Pulmonary artery endothelial cell (primary cell): ENCODE results near the gene NBAS. TPM values are rescaled to one million over a fixed set of nuclear protein-coding genes. Genes with fewer than 3 reads are reported as not detected.

Experiments
- DNase-seq: peaks from one replicate; pipeline ENCODE4 v3.0.0-alpha.2; 2011; ENCODE audit warnings: low read depth, low spot score
- total RNA-seq: library from RNA; depleted of rRNA; stranded (reverse); fragments of >200 nt; gene quantifications from 2 replicates; pipeline ENCODE4 v1.2.3, GENCODE V29; 2014

NBAS gene
- total RNA-seq, 1 donor from 2014 or later, result 75.8 TPM

DNA sequence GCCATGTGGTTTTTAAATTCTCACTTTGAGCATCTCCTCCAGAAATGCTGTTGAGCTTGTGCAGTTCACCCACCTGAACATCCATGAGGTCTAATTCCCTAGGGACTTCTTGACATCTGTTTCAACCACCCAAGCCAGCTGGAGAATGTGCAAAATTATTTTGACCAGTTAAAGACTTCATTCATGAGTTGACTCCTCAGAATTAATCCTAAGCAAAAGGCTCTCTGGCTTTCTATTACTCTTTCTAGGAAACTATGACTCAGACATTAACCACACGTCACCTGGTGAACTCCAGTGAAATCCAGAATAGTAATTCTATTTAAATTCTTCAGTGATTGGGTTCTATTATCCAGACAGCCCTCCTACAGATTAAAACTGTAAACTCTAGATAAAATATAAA, 247.5 kb downstream of the NBAS start:
- DNase-seq, result no peak

DNA sequence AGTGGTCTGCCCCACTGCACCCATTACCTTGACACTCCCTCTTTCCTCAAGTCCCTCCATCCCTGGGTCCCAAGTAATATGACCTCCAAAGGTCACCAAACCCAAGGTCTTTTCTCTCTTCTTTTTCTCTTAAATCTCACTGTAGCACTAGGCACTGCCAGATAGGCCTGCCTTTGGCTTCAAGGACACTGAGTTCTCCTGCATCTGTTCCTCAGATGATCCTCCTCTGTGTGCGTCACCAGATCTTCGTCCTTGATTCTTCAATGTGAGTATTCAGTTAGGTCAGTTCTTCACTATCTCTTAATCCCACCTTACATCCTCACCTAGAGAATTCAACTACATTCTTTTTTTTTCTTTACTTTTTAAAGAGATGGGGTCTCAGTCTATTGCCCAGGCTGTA, 249.2 kb downstream of the NBAS start:
- DNase-seq, result no peak

DNA sequence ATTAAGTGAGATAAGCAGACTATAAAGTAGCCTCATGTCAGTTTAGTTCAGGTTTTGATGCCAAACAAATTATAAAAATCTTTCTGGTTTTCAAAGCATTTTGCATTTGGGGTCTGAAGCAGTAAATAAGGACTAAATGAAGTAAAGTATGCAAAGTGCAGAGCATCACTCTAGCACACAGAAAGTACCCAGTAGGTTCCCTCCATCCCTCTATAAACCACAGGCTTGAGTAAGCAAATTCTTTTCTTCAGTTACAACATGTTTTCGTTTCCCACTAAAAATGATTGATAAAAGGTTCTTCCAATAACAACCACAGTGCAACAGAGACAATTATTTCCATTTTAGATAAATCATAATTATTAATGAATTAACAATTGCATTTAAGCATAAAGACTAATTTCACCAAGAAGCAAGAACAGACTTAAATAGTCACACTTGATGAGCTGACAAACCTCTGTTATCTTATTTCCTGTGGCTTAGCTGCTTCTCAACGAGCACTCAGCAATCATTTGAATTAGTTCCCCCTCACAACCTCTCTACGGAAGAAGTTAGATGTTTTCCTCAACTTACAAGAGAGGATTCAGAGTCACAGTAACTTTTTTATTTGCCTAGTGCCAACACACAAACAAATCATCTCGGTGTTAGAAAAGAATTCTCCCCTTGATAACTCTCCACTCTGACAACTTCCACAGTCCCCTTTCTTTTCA, 249.8 kb downstream of the NBAS start:
- DNase-seq, result no peak

DNA sequence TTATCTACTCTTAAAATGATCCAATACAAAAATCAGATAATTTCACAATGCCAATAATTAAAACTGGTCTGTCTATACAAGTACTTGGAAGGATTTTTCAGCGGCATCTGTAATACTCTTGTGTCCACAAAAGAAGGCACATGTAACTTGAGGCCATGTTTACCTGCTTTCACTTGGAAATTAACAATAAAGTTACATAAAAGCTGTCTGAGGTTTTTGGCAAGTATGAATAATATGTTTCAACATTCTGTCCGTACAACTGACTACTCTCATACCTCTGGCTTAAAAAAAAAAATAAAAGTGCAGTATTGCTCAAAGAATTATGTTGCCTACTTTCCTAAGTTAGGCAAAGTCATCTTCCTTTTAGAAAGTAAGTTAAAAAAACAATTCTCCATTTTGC, 253.6 kb downstream of the NBAS start:
- no peak for DNase-seq

DNA sequence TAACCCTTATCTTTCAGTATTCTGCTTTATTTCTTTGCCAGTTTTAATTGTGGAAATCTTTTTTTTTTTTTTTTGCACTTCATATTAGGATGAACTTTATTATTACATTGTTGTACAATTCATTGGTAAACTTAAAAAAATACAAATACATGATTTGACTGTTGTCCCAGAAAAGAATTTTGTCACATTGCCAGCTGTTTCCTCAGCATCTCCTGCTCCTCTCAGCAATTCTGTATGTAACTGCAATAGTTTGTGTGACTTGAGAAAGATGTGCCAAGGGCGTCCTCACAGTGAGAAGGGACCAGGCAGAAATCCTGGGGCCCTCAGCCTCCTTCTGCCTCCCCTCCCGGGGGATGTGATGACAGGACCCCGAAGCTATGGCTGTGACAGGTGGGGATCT, 254.4 kb downstream of the NBAS start:
- DNase-seq, result no peak

DNA sequence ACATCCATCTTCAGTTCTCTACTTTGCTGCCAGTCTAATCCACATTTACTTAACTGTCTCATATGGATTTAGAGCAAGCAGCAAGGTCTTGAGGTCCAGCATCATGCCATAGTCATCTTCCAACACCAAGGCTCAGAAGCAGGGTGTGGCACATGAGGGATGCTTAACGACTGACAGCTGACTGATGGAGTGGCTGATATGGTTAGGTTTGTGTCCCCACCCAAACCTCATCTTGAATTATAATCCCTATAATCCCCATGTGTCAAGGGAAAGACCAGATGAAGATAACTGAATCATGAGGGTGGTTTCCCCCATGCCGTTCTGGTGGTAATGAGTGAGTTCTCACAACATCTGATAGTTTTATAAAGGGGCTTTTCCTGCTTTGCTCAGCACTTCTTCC, 257.3 kb downstream of the NBAS start:
- DNase-seq, result no peak

DNA sequence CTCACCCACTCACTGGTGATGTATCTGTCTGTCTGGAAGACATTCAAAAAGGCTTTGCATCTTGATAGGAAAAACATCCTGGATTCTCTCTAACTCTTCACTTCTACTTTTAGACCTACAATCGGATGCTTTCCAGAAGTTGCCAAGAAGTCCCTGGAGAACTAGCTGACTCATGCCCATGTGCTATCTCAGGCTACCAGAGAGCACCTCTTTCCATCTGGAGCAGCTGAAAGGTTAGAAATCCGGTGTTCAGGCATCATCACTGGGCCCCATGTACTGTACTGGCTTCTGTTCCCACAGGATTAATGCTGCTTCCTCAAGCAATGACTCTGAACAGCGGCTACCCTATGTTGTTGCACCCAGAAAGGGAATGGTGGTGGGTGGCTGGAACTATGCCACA, 259.0 kb downstream of the NBAS start:
- no peak for DNase-seq

DNA sequence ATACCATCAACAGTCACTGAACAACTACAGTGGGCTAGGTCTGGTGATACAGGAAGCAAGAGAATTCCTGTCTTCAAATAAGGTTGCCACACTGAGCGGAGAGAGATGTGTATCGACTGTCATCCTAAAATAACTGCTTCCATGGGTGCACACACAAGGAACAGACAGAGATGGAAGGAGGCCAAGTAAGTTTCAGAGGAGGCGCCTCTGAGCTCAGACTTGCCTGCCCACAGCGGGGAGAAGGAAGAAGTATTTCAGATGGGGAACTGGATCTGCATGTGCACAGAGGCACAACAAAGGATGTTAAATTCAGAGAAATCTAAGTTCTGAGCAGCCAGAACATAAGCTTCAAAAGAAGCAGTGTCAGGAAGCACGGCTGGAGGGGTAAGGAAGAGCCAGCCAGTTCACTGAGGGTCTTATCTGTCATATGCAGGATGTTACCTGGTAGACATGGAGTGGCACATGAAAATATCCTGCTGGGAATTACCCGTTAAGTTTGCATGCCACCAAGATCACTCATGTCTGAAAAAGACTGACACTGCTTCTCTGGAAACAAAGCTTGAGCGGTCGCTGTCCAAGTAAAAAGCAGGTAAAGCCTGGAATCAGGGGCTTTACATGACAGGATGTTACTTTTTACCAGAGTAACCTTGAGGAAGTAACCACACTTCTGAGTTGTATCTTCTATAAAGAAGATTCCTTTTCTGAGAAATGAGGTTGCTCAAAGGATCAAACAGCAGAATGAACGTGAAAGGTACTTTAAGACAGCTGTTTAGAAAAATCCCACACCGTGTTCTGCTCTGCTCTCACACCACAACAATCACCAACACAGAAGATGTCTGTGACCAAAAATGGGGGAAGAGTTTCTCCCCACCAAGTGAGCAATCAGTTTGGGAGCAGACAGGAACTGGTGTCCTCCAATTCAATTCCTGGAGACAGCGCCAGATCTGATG, 260.2 kb downstream of the NBAS start:
- DNase-seq, result no peak

DNA sequence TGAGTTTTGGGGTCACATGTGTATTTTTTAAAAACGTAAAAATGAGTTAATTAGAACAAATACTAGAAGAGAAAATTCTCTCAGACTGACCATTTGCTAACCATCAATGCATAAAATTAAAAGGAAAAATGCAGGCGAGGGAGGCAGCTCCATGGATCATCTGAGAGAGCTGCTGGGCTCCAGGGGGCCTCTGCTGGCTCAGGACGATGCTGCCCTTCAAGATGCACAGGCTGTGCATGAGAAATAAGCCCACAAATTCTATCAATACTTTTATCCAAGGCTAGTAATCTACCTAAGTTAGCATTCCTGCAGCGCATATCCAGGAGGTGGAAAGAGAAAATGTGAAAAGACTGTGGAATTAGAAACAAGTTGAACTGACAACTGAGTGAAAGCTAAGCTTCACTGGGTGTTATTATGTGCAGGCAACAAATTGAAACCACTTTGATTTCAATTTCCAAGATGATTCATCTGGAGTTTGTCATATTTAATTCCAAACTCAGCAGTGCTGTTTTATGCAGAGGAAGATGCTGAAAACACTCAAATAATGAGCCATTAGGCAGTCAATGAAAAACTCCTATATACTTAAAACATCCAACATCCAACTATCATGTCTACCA, 261.1 kb downstream of the NBAS start:
- DNase-seq, result no peak

DNA sequence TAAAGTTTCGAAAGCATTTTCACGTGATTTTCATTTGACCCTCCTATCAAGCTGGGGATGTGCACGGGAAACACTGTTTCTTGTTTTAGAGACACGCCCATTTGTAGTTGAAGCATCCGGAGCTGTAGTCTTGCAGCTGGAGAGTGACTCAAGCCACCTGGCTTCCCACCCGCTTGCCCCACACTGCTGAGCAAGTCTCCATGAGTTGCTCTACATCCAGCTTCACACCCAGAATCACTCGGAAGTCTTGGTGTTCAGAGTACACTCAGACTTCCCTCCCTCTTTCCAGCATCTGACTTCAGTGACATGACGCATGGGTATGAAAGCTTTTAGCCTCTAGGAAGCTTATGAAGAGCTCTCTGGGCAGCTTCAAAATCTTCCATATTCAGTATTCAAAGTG, 262.4 kb downstream of the NBAS start:
- no peak for DNase-seq

DNA sequence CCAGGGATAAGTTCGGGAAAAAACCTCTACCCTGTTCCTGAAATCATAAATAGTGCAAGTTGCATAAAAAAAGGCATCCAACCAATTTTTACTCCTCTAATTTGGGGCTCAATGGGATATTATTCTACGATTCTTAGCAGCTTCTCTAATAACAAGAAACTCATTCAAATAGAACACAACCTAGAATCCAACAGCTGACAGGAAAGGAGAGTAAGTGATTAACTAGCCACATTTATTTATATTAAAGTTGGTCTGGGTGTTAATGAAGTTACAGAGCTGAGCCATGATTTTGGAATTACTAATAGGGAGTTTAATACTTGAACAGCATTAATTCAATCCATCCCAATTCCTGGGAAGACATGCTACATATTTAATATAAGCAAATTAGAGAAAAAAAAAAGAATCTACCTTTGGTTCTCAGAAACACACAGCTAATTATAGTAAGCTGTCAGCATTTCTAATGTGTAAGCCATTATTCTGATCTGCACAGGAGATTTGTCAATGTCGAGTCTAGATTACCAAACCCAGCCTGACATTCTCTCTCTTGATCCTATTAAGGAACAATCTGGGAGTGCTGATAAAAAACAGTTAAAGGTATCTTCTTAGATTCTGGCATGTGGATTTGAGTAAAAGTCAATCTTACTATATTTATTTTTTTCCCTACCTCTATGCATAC, 267.7 kb downstream of the NBAS start:
- DNase-seq, result no peak

DNA sequence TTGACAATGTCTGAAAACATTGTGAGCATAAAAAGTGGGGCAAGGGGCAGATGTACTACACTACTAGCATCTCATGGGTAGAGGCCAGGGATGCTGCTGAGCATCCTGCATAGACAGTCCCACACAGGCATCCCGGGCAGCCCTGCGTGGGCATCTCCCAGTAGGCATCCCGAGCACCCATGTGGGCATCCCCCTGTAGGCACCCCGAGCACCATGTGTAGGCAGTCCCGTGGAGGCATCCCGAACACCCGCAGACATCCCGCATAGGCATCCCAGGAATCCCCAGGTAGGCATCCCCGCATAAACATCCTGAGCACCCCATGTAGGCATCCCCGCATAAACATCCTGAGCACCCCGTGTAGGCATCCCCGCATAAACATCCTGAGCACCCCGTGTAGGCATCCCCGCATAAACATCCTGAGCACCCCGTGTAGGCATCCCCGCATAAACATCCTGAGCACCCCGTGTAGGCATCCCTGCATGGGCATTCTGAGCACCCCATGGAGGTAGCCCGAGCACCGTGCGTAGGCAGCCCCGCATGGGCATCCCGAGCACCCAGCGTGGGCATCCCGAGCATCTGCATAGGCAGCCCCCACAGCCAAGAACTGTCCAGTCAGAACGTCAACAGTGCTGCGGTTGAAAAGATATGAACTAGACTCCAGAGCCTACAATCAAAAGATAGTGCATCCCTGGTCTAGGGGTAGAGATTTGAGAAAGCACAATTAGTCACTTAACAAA, 273.5 kb downstream of the NBAS start:
- no peak for DNase-seq

DNA sequence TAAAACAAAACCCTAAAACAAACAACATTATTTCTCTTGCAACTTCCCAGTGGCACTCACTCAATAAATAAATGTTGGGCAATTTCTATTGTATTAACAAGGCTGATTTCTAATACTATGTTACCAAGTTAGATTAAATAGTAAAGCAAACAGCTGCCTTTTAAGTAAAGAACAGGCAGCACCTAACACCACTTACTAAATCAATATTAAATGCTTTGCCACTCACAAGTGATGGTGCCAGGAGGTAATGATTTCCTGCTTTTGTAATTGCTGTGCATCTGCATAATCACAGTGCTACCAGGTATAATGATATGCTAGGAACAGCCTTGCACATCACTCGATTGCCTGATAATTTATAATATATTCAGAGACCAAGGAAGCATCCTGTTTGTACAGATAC, 276.5 kb downstream of the NBAS start:
- DNase-seq, result no peak

DNA sequence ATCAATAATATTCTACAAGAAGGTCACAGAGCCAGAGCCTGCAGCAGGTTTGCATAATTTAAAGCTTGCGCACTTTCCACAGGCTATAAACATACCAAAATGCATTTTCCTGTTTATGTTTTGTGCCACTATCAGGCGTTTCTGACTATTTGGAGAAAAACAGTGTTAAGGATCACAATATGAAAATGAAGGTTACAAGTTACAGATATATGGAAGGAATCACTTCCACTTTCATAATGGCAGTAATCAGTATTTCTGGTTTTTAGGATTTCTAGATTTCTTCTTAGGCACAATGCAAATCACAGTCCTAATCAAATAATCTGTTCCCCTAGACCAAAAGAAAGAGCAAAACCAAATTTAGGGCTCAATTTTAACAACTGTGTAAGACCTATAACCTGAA, 279.5 kb downstream of the NBAS start:
- DNase-seq, result no peak

DNA sequence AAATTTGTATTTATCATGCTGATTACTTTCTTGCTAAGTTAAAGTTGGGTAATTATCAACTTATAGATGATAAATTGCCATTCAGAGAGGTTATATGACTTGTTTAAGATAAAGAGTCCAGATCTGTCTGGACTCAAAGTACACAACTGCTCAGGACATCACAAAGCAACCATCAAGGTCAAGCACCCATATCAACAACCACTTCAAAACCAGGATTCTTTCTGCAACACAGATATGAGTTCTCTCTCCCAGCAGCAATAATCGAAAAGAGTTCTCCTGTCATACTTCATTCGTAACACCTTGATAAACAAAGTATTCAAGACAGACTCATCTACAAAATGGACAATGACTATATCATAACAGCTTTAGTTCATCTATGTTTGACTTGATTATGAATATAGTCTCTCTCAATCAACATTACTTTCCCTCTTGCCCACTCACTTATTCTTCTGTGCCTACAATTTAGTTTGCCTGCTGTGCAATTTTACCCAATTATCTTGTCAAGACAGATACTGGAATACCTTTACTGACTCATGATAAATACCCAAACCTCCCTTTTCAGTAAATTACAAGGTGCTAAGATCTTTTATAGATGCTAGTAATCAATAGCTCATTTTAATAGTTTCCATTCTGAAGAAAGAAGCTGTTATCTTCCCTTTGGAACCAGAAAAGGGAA, 281.8 kb downstream of the NBAS start:
- DNase-seq, result no peak

DNA sequence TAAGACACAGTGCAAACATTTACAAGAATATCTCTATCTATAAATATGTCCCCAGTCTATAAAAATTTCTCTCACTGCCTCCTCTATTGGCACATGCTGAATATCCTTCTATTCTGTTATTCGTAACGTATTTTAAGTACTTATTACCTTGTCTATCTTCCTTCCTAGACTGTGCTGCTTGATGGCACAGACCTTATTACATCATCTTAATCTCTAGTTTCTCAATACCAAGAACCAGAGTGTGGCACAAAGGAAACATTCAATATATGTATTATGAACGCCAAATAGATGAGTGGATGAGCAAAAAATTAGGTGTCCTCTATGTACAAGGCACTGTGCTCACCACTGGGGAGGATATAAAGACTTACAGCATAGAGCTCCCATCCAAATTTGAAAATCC, 282.8 kb downstream of the NBAS start:
- no peak for DNase-seq

DNA sequence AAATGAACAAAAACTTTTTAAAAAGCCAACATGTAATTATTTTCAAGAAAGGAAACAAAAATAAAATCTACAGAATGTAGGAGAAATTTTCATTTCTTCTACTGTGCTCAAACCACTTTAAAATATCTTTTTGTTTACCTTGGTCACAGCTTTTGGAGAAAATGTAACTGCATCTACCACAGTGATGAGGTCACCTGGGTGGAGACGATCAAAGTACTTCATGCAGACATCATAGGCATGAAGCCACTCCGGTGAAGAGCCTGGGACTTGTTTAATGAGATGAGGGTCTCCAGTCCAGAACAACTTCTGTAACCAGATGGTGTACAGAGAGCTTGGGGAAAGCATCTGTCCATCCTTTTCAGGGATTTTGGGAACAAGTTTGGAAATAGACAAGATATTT, 285.8 kb downstream of the NBAS start:
- no peak for DNase-seq

DNA sequence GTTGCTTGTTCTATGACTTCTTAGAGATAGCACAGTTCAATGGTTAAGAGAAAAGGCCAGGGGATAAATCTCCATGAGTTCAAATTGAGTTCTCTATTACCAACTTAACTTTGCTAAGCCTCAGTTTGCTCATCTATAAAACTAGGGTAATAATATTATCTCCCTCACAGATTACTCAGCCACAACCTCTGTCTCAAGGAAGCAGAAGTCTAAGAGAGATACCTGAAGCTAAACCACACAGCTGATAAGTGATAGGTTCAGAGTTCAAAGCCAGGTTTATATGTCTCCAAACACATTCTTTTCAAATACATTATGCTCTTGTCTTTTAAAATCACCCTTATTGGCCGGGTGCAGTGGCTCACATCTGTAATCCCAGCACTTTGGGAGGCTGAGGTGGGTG, 287.7 kb downstream of the NBAS start:
- no peak for DNase-seq

DNA sequence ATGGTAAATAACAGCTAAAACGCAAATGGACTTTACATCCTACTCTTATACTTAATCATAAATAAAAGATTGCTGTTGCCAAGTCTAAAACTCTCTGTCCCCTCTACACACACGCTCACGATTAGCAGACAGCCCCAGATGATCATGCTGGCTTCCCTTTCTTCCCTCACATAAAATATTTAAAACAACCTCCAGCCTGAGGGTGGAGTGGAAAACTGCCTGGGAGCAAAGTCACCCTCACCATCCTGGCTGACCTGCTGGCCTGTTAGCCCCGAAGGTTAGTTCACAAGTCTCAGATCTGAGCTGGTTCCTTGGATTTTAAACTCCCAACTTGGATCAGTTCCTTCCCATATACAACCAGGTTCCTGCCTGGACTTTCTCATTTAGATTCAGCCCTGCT, 288.2 kb downstream of the NBAS start:
- DNase-seq, result no peak

DNA sequence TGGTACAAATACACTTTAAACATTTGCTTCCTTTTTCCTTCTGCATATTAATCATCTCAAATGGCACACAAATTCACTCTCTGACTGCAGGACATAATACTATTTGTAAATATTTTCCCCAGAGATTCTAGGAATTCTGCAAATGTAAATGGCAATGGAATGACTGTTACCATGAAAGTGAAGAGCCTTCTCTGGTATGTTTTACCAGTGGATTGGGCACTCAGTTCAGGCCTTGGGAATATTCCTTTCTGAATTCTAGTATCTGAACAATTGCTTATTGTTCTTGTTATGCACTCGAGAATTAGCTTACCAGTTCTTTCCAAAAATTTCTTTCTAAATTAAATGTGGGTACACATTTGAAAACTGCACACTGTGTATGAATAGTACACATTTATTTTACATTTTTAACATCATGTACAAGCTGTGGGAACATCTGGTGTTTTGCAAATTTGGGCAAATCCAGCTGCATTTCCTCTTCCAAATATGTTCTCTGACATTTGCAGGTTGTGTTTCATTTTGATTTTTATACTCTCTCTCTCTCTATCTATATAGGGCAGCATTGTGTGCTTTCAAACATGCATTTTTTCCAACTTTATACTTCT, 289.1 kb downstream of the NBAS start:
- no peak for DNase-seq
